NCI-H2171 treated with DMSO at 0.1 percent for 48 hours (cell line): ENCODE results near the gene GALNT2.

ENCODE experiments used
- DNase-seq: peaks from one replicate; lab custom pipeline; 2025; lab: John Stamatoyannopoulos, UW

Gene GALNT2

GRCh38 chr1:230188826-230189225, 121.8 kb downstream of the GALNT2 start:
- no peak for DNase-seq

DNA sequence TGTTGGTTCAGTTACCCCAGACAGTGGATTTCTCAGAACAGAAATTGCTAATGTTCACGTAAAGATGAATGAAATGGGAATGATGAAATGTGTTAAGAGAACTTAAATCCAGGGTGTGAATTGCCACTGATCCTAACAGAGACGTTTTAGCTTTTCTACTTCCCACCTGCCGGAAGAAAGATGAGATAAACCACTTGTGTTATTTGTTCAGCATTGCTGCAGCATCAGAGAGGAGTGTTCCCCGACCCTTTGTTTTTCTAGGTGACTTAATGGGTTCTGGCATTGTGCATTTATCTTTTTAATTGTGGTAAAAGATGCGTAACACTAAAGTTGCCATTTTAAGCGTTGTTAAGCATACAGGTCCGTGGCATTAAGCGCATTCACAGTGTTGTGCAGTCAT, 122.3 kb downstream of the GALNT2 start:
- DNase-seq: no peak

DNA sequence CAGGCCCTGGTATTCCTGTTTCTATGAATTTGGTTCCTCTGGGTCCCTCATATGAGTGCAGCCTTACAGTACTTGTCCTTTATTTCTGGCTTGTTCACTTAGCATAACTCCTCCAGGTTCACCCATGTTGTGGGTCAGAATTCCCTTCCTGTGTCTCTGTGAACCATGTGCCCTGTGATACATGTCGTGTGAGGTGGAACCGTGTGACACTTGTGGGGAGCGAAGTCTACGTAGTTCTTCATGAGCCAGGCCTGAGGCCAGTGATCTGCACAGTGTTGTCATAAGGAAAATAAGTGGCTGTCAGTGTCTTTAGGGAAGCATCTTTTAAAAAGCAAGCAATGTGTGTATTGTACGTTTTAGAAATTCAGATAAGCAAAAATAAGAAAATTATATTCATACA, 122.8 kb downstream of the GALNT2 start:
- DNase-seq: no peak

GRCh38 chr1:230191079-230191804, 124.2 kb downstream of the GALNT2 start:
- DNase-seq: no peak

DNA sequence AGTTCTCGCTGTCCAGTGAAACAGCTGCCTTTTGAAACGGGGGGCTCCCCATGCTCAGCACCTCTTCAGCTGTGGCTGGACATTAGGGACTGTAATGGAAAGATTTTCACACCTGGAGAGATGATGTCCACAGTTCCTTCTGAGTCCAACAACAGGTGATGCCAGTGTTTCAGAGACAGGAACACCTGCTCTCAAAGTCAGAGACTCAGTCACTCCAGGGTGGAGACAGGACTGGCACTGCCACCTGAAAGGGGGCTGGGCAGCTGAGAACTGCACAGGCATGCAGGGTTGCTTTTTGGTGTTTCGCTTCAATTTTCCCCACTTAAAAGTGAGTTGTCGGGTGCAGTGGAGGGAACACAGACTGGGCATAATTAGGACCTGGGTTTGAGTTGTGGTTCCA, 124.8 kb downstream of the GALNT2 start:
- DNase-seq: no peak

DNA sequence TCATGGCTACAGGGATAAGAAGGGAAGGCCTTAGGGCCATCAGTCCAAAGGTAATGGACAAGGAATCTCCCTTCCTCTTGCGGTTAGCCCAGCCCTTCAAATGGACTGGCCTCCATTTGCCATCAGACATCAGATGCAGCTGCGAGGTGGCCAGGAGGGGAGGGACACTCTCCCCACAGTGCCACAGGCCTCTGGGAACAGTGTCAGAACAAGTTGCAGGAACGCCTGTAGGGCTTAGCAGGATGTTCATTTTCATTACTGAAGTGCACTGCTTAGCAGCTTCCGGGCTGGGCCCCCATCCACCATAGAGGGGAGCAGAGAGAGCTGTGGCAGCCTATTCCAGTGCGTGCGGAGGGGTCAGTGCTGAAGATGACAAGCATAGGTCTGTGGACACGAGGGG, 127.5 kb downstream of the GALNT2 start:
- no peak for DNase-seq

DNA sequence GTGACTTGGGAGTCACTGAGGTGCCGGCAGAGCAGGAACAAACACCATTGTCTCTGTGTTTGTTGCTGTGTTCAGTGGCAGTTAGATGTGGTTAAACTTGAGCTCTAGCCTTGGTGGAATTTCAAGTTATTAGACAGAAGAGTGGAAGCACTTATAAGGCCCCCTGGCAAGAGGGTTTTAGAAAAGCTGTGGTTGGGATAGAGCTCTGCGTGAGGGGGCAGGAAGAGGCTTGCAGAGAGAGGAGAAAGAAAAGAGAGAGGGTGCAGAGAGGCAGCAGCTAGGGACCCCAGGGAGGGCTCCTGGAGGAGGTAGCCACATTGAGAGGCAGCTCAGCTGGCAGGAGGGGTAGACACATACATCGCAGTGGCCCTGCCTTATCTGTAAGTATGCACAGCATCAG, 128.2 kb downstream of the GALNT2 start:
- DNase-seq: no peak

DNA sequence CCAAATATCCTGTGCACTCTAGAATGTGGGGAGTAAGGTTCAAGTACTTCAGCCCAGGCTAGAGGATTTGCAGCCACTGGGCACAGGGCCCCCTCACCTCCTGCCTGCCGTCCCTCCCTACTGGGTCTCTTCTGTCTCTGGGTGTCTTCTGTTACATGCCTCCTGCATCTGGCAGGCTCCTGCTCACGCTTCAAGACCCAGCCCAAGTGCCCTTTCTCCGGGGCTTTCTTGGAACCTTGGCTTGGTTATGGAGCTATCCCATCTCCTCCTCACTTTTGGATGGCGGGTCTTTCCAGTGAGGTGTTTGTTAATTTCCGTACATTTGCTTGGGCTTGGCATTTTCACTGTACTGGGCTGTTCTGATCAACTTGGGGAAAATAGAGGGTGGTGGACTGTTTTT, 129.0 kb downstream of the GALNT2 start:
- DNase-seq: no peak

DNA sequence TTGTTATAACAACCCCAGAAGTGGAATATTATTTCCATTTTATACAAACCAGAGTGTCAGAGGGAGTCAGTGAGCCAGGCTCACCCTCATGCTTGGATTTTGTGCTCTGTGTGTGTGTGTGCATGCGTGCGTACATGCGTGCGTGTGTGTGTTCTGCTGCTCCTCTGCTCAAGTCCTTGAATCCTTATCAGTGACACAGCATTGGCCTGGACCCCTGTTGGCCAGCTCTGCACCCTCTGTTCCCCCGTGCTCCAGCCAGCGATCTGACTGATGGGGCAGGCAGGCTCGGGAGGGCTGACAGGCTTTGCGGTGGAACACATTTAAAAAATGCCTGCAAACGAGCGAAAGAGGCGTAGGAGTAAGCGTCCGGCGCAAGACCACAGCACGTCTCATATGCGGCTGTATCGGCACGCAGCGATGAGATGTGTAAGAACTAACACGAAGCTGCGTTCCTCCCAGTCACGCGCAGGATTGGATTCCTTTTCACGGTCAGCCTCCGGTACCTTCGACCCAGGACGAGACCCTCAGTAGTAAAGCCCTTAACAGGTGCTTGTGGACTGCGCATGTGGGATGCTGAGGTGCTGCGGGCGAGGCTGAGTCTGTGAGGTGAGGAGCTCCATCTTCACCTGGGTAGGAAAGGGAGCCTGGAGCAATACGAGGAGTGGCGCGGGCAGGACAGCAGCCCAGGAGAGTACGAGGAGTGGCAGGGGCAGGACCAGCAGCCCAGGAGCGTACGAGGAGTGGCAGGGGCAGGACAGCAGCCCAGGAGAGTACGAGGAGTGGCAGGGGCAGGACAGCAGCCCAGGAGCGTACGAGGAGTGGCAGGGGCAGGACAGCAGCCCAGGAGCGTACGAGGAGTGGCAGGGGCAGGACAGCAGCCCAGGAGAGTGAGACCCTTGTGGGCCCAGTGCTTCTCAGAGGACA, 130.9 kb downstream of the GALNT2 start:
- DNase-seq: no peak

DNA sequence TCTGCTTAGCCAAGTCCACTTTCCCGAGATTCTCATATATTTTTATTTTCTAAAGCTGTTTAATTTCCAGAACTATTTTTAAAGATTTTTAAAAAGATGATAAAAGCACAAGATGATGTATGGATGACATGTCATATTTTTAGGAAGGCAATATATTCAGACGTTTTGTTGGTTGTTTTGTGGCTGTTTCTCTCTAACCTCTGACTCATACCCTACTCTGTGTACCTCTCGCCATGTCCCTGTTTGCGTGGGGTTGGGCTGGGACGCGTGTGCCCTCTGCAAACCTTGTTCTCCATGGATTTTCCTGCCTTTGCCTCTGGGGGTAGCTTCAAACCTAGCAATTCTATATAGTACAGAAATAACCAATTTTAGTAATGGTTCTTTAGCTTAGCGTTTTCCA, 132.0 kb downstream of the GALNT2 start:
- DNase-seq: no peak

DNA sequence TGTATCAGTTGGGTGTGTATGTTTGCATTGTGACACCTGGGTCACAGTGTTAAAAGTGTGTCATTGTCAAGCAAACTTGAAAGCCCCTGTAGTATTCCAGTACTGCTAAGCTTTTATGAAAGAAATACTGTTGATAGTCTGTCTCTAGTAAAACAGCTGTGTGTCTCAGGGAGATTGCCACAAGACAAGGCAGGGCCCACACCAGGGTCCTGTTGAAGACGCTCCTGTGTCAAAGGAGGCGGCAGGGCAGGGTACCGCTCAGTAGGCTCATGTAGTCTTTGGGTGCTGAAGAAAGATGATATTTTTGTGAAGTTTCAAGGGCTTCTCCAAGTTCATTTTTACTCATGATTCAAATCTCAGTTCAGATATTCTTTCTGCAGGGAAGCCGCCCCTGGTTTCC, 132.5 kb downstream of the GALNT2 start:
- DNase-seq: no peak

DNA sequence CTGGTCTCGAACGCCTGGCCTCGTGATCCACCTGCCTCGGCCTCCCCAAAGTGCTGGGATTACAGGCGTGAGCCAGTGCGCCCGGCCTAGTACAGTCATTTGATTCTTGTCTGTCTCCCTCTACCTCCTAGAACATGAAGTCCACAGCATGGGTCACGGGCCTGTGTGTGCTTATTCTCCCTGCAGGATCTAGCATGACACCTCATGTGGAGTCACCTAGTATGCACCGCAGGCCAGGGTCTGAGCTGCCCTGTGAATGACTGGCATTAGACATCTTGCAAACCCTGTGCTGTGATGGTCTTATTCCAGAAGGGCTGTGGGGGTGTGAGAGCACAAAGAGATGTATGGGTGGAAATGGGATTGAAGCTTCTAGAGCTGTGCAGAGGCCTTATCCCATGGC, 133.2 kb downstream of the GALNT2 start:
- no peak for DNase-seq

- no peak for DNase-seq
Measured at GRCh38 chr1:230201445-230201844, 134.4 kb downstream of the GALNT2 start.

- DNase-seq: peak; percentile 77
Measured at GRCh38 chr1:230204842-230205241, 137.8 kb downstream of the GALNT2 start.

DNA sequence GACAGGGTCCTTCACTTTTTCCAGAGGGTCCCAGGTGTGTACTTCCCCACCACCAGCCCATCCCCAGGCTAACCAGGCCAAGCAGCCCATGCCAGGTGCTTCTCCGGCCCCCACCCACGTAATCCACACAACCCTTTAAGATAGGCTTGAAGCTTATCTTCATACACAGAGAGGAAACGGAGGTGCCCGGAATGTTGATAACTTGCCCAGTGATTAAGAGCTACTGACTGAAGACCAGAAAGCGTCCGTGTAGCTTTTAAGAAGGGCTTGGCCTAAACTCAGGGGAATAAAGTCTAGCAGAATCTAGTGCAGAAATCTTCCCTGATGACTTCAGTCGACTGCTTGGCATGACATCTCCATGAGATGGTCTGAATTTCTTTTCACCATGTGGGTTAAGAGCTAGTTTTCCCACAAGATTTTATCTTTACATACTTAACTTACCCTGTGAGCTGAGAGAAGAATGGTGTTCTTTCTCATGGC, 138.7 kb downstream of the GALNT2 start:
- no peak for DNase-seq

- no peak for DNase-seq
Measured at GRCh38 chr1:230206207-230206606, 139.2 kb downstream of the GALNT2 start.

DNA sequence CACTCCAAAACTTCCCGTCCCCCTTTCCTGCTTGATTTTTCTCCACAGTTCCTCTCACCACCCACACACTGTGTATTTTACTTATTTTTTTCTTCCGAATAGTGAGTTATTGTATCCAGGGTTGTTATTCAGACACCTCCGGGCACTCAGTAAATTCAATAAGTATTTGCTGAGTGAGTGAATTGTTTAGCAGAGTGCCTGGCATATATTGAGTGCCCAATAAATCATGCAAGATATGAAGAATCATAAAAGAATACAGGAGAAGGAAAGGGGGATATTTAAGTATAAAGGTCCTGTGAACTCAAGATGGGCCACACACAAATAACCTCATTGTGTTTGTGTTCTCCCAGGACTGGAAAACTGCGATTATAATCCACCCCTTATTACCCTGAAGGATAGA, 139.9 kb downstream of the GALNT2 start:
- DNase-seq: no peak

- DNase-seq: no peak
Measured at GRCh38 chr1:230207598-230207997, 140.6 kb downstream of the GALNT2 start.

DNA sequence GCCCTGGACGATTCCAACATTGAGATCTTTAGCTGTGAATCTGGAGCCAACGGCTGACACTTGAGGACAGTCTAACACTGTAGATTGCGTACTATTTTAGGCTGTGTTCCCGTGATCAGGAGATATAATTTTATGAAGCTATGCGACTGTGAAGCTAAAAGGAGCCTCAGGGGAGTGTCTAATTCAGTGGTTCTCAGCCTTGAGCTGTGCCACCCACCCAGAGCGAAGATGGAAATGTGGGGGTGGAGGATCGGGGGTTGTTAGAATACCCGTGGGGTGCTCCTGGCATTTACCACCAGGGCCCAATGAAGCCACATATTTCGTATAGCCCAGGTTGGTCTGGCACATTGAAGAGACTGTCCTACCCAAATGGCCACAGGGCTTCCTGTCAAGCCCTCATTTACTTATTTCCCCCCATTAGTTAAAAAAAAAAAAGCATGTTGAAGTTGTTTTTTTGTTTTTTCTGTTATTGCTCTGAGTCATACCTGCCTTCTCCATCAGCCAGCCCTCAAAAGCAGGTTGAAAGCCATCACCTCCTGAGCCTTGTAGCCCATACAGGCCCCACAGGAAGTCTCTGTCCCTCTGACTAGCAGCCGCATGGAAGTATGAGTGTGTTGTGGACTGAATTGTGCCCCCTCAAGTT, 141.7 kb downstream of the GALNT2 start:
- DNase-seq: no peak

DNA sequence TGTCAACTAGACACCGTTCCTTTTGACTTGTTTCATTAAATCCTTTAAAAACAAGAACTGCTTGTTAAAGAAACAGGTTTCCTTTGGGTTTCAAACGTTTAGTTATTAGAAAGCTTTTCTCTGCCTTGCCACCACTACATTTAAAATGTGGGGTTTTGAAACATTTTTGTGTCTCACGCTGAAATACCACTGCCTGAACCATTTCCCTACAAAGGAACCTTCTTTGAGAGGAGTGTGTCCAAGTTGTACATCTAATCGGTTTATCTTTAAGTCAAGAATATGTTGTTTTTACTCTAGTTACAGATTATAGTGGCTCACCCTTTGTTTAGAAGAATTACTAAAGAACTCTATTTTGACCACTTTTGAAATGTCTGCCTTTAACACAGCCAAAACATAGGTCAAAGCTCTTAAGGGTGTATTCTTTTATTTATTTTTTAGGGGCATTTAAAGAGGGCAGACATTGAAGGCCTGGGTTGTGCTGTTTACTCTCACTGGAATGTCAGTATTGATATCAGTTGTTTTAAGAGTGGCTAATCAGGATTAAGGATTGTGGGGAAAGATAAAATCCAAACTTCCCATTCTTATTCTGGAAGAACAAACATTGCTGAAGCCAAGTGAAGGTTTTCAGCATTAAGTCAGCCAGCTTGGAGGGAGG, 143.4 kb downstream of the GALNT2 start:
- DNase-seq: no peak

GRCh38 chr1:230210981-230211336, 143.9 kb downstream of the GALNT2 start:
- DNase-seq: no peak

- peak; percentile 37 for DNase-seq
Measured at GRCh38 chr1:230211436-230212145, 144.6 kb downstream of the GALNT2 start.
